ENCODE results near the gene APOA4.

Gene APOA4

GRCh38 chr11:116860303-116860702, 37.2 kb upstream of the APOA4 start:
- Histone ChIP-seq H2BK120ac (ENCODE audit: low read depth, low read length) (no peak overlapping the region), H2AK5ac (ENCODE audit: low read depth, low read length) (no peak overlapping the region), H3K79me1 (ENCODE audit: low read depth, low read length) (peaks cover 4% of the 10 kb centered on the region), H3K9ac (ENCODE audit: low read depth, low read length, poor library complexity) (no peak overlapping the region), H3K23ac (ENCODE audit: low read depth, low read length, poor library complexity) (no peak overlapping the region), H2BK15ac (ENCODE audit: low read length) (no peak overlapping the region), H4K8ac (ENCODE audit: low read depth, low read length) (no peak overlapping the region), H3K27ac (replicated peaks; ENCODE audit: low read length) (no peak overlapping the region), H4K91ac (ENCODE audit: low read depth, low read length, poor library complexity) (no peak overlapping the region), H3K4me3 (ENCODE audit: low read length in 2 of 2) (no peak overlapping the region), H3K18ac (ENCODE audit: low read length) (no peak overlapping the region), H2BK5ac (ENCODE audit: low read length) (no peak overlapping the region), H2AFZ (ENCODE audit: low read length) (no peak overlapping the region), H3K4me2 (ENCODE audit: insufficient read depth, low read length, poor library complexity, severe bottlenecking) (no peak overlapping the region), H3K4me1 (ENCODE audit: control insufficient read depth in 2 of 2, insufficient read depth in 1 of 2, low read depth in 1 of 2, low read length in 2 of 2) (no peaks in the 10 kb centered on the region), H3K27me3 (ENCODE audit: control insufficient read depth in 3 of 3, insufficient read depth in 3 of 3, low read depth in 1 of 3, low read length in 3 of 3) (no peaks in the 10 kb centered on the region), H3K36me3 (replicated peaks in 1 of 2; ENCODE audit: control insufficient read depth in 2 of 2, insufficient read depth in 2 of 2, low read length in 2 of 2) (peaks cover 56 to 91% of the 10 kb centered on the region in 2 donors), H2BK12ac (ENCODE audit: low read length) (no peak overlapping the region), H3K14ac (ENCODE audit: low read length) (no peak overlapping the region), H3K9me3 (replicated peaks in 1 of 2; ENCODE audit: control insufficient read depth in 2 of 2, insufficient read depth in 1 of 2, low read depth in 1 of 2, low read length in 2 of 2) (peaks cover 0 to 3% of the 10 kb centered on the region in 2 donors), H3K4ac (ENCODE audit: low read length) (no peak overlapping the region)
- WGBS, 2 donors (ENCODE audit: extremely low coverage in 2 of 2, insufficient read length in 2 of 2, insufficient replicate concordance in 1 of 2), result no CpG with 5 or more reads among the region's 6 CpGs
- no peak for DNase-seq (ENCODE audit: low spot score)

GRCh38 chr11:116859175-116859574, 36.1 kb upstream of the APOA4 start:
- peak overlapping the region in 1 of 2 donors; percentile 1 for H3K4me3 ChIP-seq (ENCODE audit: low read length in 2 of 2)

DNA sequence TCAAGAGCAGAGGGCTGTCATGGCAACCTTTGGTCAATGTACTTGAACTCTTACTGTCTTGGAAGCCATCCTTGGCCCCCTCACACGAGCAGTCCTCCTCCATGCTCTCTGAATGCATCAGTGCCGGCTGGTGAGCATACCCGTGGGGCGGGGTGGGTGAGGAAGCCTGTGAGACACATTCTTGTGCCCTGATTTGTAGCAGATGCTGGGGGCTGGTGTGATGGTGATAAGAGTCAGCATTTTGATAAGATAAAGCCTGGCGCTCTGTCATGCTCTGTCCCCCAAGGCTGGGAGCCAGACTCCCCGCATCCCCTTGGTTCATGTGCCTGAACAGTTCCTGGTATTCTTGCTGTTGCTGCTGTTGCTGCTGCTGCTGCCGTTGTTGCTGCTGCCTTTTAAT, 34.8 kb upstream of the APOA4 start:
- Histone ChIP-seq H2BK5ac (ENCODE audit: low read length) (no peak overlapping the region), H3K23ac (ENCODE audit: low read depth, low read length, poor library complexity) (no peak overlapping the region), H3K9ac (ENCODE audit: low read depth, low read length, poor library complexity) (no peak overlapping the region), H2BK12ac (ENCODE audit: low read length) (no peak overlapping the region), H3K27me3 (ENCODE audit: control insufficient read depth in 3 of 3, insufficient read depth in 3 of 3, low read depth in 1 of 3, low read length in 3 of 3) (no peaks in the 10 kb centered on the region), H4K8ac (ENCODE audit: low read depth, low read length) (no peak overlapping the region), H3K4ac (ENCODE audit: low read length) (no peak overlapping the region), H3K4me3 (ENCODE audit: low read length in 2 of 2) (no peak overlapping the region), H3K18ac (ENCODE audit: low read length) (no peak overlapping the region), H3K27ac (replicated peaks; ENCODE audit: low read length) (no peak overlapping the region), H3K79me1 (ENCODE audit: low read depth, low read length) (peaks cover 4% of the 10 kb centered on the region), H2BK15ac (ENCODE audit: low read length) (no peak overlapping the region), H3K9me3 (replicated peaks in 1 of 2; ENCODE audit: control insufficient read depth in 2 of 2, insufficient read depth in 1 of 2, low read depth in 1 of 2, low read length in 2 of 2) (peaks cover 0 to 3% of the 10 kb centered on the region in 2 donors), H2BK120ac (ENCODE audit: low read depth, low read length) (no peak overlapping the region), H2AFZ (ENCODE audit: low read length) (no peak overlapping the region), H3K4me1 (ENCODE audit: control insufficient read depth in 2 of 2, insufficient read depth in 1 of 2, low read depth in 1 of 2, low read length in 2 of 2) (no peaks in the 10 kb centered on the region), H3K4me2 (ENCODE audit: insufficient read depth, low read length, poor library complexity, severe bottlenecking) (no peak overlapping the region), H3K36me3 (replicated peaks in 1 of 2; ENCODE audit: control insufficient read depth in 2 of 2, insufficient read depth in 2 of 2, low read length in 2 of 2) (peaks cover 53 to 89% of the 10 kb centered on the region in 2 donors), H4K91ac (ENCODE audit: low read depth, low read length, poor library complexity) (no peak overlapping the region), H2AK5ac (ENCODE audit: low read depth, low read length) (no peak overlapping the region), H3K14ac (ENCODE audit: low read length) (no peak overlapping the region)
- no peak for DNase-seq (ENCODE audit: low spot score)
- WGBS, 2 donors (ENCODE audit: extremely low coverage in 2 of 2, insufficient read length in 2 of 2, insufficient replicate concordance in 1 of 2), result no CpG with 5 or more reads among the region's 7 CpGs

More at GRCh38 chr11:116859175-116859574, 36.1 kb upstream of the APOA4 start:
- Histone ChIP-seq H2AFZ (ENCODE audit: low read length) (no peak overlapping the region), H2BK15ac (ENCODE audit: low read length) (no peak overlapping the region), H2BK5ac (ENCODE audit: low read length) (no peak overlapping the region), H3K14ac (ENCODE audit: low read length) (peak overlapping the region; percentile 75), H3K4me1 (ENCODE audit: control insufficient read depth in 2 of 2, insufficient read depth in 1 of 2, low read depth in 1 of 2, low read length in 2 of 2) (no peaks in the 10 kb centered on the region), H3K23ac (ENCODE audit: low read depth, low read length, poor library complexity) (no peak overlapping the region), H3K27me3 (ENCODE audit: control insufficient read depth in 3 of 3, insufficient read depth in 3 of 3, low read depth in 1 of 3, low read length in 3 of 3) (no peaks in the 10 kb centered on the region), H4K8ac (ENCODE audit: low read depth, low read length) (no peak overlapping the region), H2AK5ac (ENCODE audit: low read depth, low read length) (no peak overlapping the region), H3K36me3 (replicated peaks in 1 of 2; ENCODE audit: control insufficient read depth in 2 of 2, insufficient read depth in 2 of 2, low read length in 2 of 2) (peaks cover 54 to 90% of the 10 kb centered on the region in 2 donors), H3K27ac (replicated peaks; ENCODE audit: low read length) (no peak overlapping the region), H2BK12ac (ENCODE audit: low read length) (no peak overlapping the region), H2BK120ac (ENCODE audit: low read depth, low read length) (no peak overlapping the region), H3K4ac (ENCODE audit: low read length) (no peak overlapping the region), H3K9ac (ENCODE audit: low read depth, low read length, poor library complexity) (no peak overlapping the region), H3K79me1 (ENCODE audit: low read depth, low read length) (peaks cover 4% of the 10 kb centered on the region), H4K91ac (ENCODE audit: low read depth, low read length, poor library complexity) (no peak overlapping the region), H3K18ac (ENCODE audit: low read length) (no peak overlapping the region), H3K9me3 (replicated peaks in 1 of 2; ENCODE audit: control insufficient read depth in 2 of 2, insufficient read depth in 1 of 2, low read depth in 1 of 2, low read length in 2 of 2) (peaks cover 0 to 3% of the 10 kb centered on the region in 2 donors), H3K4me2 (ENCODE audit: insufficient read depth, low read length, poor library complexity, severe bottlenecking) (no peak overlapping the region)
- WGBS, 2 donors (ENCODE audit: extremely low coverage in 2 of 2, insufficient read length in 2 of 2, insufficient replicate concordance in 1 of 2), result no CpG with 5 or more reads among the region's 8 CpGs
- no peak for DNase-seq (ENCODE audit: low spot score)

DNA sequence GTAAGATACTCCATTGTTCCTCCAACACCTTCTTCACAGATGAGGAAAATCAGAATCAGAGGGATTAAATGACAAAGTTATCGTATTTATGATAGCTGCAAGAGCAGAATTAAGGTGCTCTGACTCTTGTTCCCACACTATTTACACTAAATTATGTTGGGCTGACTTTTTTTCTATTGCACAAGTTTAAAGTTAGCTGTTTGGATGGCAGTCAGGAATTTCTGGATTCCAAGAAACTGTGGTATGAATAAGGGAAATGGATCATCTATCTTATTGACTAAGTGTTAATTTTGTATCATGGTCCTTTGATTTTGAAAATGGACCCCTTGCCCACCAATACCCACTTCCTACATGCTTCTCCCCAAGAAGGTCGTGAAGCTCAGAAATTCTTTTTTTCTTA, 34.2 kb upstream of the APOA4 start:
- no peak overlapping the region for H3K4me2 ChIP-seq (ENCODE audit: insufficient read depth, low read length, poor library complexity, severe bottlenecking)
- WGBS, 2 donors (ENCODE audit: extremely low coverage in 2 of 2, insufficient read length in 2 of 2, insufficient replicate concordance in 1 of 2), result no CpG with 5 or more reads among the region's 2 CpGs
- H3K9me3 ChIP-seq (replicated peaks in 1 of 2; ENCODE audit: control insufficient read depth in 2 of 2, insufficient read depth in 1 of 2, low read depth in 1 of 2, low read length in 2 of 2), result peaks cover 0 to 3% of the 10 kb centered on the region in 2 donors
- no peak overlapping the region for H4K91ac ChIP-seq (ENCODE audit: low read depth, low read length, poor library complexity)
- H3K79me1 ChIP-seq (ENCODE audit: low read depth, low read length), result peaks cover 4% of the 10 kb centered on the region
- no peak overlapping the region for H2BK5ac ChIP-seq (ENCODE audit: low read length)
- peaks cover 50 to 88% of the 10 kb centered on the region in 2 donors for H3K36me3 ChIP-seq (replicated peaks in 1 of 2; ENCODE audit: control insufficient read depth in 2 of 2, insufficient read depth in 2 of 2, low read length in 2 of 2)
- H3K23ac ChIP-seq (ENCODE audit: low read depth, low read length, poor library complexity), result no peak overlapping the region
- no peak overlapping the region for H3K4ac ChIP-seq (ENCODE audit: low read length)
- no peak overlapping the region for H3K14ac ChIP-seq (ENCODE audit: low read length)
- H2BK120ac ChIP-seq (ENCODE audit: low read depth, low read length), result no peak overlapping the region
- no peak overlapping the region for H2BK12ac ChIP-seq (ENCODE audit: low read length)
- no peak overlapping the region for H3K9ac ChIP-seq (ENCODE audit: low read depth, low read length, poor library complexity)
- H2BK15ac ChIP-seq (ENCODE audit: low read length), result no peak overlapping the region
- no peak overlapping the region for H2AK5ac ChIP-seq (ENCODE audit: low read depth, low read length)
- H3K18ac ChIP-seq (ENCODE audit: low read length), result no peak overlapping the region
- no peak overlapping the region for H3K4me3 ChIP-seq (ENCODE audit: low read length in 2 of 2)
- H3K27ac ChIP-seq (replicated peaks; ENCODE audit: low read length), result no peak overlapping the region
- no peak overlapping the region for H4K8ac ChIP-seq (ENCODE audit: low read depth, low read length)
- H2AFZ ChIP-seq (ENCODE audit: low read length), result no peak overlapping the region
- no peaks in the 10 kb centered on the region for H3K27me3 ChIP-seq (ENCODE audit: control insufficient read depth in 3 of 3, insufficient read depth in 3 of 3, low read depth in 1 of 3, low read length in 3 of 3)
- H3K4me1 ChIP-seq (ENCODE audit: control insufficient read depth in 2 of 2, insufficient read depth in 1 of 2, low read depth in 1 of 2, low read length in 2 of 2), result no peaks in the 10 kb centered on the region
- DNase-seq (ENCODE audit: low spot score), result no peak

Data from neuronal stem cell (in vitro differentiated cells).